ENCODE measurements around the gene DDIT4.
A peak's percentile ranks its signal among the peaks of the same experiment; 100 is the strongest.
"Not testable (repeated sequence)": the region's sequence is repeated elsewhere in the genome, so short reads cannot be mapped to it uniquely, and the experiment has no call there.

The DDIT4 gene

DNA sequence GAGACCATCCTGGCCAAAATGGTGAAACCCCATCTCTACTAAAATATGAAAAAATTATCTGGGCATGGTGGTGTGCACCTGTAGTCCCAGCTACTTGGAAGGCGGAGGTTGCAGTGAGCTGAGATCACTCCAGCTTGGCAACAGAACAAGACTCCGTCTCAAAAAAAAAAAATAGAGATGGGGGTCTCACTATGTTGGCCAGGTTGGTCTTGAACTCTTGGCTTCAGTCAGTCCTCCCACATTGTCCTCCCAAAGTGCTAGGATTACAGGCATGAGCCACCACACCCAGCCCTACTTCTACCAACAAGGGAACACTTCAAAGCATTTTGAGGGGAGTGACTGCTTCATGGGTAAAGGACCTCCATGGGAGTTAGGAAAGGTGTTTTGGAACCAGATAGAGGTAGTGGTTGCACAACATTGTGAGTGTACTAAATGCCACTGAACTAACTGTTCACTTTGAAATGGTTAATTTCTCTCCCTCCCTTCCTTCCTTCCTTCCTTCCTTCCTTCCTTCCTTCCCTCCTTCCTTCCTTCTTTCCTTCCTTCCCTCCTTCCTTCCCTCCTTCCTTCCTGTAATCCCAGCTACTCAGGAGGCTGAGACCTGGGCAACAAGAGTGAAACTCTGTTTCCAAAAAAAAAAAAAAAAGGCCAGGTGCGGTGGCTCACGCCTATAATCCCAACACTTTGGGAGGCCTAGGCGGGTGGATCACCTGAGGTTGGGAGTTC lies 5.1 kb upstream of the DDIT4 start:
- DNase-seq: not testable (repeated sequence)

DNA sequence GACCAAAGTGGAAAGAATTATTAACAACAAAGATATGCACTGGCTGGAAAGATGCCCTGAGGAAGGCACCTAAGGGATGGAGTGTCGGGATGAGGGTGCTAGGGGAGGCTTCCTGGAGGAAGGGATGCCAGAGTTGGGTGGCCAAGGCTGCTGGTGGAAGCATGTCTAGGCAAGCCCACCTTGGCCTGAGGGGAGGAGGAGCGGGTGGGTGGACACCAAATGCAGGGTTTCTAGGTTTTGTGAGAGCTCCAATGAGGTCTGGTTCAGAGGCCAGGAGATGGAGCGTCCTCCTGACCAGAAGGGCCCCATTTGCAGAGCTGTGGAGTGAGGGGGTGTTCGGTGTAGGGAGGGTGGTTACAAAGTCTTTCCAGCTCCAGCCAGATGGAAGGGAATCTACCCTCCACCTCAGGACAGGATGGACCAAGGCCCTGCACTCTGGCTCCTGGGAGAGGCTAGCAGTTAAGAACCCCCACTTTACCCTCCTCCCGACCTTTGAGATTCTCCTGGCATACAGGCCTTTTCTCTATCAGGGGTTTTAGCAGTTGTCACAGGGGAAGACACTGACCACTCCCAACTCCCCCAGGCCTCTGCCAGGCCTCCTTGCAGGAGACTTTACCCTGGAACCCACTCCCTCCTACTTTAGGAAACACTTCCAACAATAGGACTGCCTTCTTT lies 3.0 kb upstream of the DDIT4 start:
- DNase-seq: no peak

DNA sequence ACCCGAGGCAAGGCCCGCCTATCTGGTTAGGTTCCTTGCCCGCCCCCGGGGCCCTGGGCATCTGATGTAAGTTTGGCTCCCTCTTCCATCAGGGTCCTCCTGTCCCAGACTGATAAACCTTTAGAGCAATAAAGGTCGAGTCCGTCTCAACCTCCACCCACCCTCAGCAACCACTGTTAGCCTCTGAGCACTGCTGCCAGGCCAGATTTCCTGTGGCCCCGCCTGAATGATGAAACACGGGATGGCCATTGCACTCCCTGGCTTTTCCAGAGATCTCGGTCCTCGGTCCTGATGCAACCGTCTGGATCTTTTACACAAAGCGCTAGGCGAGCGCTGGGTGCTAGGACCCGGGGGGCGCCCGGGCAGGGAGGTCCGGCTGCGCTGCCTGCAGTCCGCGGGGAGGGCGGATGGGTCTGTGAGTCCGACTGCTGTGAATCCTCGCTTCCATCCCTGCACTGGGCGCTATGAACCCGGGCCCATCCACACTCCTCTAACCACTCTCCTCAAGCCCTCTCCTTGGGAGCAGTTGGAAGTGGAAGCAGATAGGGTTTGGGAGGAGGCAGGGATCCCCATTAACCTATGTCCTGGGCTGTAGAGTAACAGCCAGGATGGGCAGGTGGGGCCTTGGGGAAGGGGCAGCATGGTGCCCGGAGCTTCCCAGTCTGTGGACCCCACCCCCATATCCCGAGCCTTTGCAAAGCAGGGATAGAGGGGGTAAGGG lies 875 bp upstream of the DDIT4 start:
- DNase-seq: peak; percentile 22

DNA sequence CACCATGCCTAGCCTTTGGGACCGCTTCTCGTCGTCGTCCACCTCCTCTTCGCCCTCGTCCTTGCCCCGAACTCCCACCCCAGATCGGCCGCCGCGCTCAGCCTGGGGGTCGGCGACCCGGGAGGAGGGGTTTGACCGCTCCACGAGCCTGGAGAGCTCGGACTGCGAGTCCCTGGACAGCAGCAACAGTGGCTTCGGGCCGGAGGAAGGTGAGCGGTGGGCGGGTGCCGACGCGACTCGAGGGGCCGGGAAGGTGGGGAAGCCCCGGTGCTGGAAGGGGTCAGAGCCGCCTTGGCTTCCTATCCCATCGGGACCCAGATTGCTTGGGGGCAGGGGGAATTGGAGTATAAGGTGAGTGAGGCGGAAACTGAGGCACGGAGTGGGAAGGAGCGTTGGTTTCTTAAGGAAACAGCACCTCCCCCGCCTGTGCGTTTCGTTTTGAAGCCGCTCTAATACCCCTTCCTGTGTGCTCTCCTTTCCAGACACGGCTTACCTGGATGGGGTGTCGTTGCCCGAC lies 547 bp downstream of the DDIT4 start:
- DNase-seq: no peak

DNA sequence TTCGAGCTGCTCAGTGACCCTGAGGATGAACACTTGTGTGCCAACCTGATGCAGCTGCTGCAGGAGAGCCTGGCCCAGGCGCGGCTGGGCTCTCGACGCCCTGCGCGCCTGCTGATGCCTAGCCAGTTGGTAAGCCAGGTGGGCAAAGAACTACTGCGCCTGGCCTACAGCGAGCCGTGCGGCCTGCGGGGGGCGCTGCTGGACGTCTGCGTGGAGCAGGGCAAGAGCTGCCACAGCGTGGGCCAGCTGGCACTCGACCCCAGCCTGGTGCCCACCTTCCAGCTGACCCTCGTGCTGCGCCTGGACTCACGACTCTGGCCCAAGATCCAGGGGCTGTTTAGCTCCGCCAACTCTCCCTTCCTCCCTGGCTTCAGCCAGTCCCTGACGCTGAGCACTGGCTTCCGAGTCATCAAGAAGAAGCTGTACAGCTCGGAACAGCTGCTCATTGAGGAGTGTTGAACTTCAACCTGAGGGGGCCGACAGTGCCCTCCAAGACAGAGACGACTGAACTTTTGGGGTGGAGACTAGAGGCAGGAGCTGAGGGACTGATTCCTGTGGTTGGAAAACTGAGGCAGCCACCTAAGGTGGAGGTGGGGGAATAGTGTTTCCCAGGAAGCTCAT lies 1.1 kb downstream of the DDIT4 start:
- DNase-seq: peak; percentile 54

DNA sequence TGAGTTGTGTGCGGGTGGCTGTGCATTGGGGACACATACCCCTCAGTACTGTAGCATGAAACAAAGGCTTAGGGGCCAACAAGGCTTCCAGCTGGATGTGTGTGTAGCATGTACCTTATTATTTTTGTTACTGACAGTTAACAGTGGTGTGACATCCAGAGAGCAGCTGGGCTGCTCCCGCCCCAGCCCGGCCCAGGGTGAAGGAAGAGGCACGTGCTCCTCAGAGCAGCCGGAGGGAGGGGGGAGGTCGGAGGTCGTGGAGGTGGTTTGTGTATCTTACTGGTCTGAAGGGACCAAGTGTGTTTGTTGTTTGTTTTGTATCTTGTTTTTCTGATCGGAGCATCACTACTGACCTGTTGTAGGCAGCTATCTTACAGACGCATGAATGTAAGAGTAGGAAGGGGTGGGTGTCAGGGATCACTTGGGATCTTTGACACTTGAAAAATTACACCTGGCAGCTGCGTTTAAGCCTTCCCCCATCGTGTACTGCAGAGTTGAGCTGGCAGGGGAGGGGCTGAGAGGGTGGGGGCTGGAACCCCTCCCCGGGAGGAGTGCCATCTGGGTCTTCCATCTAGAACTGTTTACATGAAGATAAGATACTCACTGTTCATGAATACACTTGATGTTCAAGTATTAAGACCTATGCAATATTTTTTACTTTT lies 1.8 kb downstream of the DDIT4 start:
- DNase-seq: no peak

DNA sequence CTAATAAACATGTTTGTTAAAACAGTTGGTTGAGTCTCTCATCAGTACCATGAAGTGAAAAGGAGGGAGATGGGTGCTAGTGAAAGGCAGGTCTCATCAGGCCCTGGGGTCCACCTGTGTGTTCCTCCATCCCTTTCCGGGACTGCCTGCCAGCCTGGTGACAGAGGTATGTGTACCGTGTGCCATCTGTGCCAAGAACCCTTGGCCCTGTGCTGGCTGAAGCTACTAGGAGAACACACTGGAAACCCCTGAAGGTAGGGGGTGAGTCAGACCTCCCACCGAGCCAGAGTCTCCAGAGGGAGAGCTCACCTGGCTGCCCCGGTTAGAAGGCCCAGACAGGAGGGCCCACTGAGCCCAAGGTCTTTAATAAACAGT lies 2.3 kb downstream of the DDIT4 start:
- no peak for DNase-seq

DNA sequence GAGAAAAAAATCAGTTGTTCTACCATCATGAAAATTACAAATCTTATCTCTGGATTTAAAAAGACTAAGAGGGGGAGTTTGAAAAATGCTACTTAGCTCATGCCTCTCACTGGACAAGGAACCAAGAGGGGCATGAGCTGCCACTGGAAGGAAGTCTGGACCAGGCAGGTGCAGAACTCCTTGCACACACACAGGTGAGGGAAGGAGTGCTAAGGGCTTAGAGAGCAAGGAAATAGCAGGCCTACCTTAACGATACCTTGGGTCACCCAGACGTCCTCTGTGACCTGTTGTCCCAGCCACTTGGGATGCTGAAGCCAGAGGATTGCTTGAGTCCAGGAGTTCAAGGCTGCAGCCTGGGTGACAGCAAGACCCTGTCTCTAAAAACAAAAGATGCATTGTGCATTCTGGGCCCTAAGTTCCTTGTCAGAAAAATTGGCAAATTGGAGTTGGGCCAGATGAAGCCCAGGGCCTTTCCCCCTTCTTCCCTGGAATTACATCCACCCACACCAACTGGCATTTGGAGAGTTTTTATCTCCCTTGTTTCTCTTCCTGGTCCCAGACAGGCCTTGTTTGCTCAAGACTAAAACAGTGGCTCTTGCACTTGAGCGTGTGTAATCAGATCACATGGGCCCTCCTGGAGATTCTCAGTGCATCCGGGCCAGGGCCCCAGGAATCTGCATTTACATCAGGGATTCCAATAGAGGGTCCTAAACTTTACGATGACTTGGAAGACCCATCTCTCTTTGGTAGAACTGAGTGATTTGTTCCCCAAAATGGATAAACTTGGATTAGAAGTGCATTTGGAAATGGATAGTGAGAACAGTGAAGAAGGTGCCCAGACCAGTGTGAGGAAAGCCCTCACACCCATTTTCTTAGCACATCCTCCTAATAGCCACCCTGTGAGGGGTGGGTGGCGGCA lies 3.0 kb downstream of the DDIT4 start:
- no peak for DNase-seq

DNA sequence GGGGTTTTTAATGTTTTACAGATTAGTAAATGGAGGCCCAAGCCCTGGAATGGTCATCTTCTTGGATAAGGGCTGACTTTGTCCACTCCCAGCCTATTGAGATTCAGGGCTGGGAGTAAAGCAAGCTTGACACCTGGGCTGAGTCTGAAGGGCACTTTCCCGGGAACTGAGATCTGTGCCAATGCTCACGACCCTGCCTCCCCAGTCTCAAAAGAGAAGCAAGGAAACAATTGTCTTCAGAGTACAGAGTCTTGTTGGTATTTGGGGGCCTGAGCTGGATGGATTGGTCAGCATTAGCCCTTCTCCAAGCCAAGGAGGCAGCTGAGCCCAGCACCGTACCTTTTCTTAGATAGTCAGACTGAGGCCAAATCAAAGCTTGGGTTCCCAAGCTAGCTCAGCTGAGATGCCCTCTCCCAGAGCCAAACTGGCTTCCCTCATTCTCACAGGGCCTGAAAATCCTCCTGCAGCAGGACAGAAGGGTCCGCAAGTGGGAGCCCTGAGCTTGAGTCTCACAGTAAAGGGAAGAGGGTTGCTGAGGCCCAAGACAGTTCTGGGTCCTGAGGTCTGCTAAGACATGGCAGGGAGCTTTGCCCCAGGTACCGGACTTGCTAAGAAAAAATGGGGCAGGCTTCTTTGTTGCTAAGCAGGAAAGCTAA lies 3.7 kb downstream of the DDIT4 start:
- DNase-seq: no peak

DNA sequence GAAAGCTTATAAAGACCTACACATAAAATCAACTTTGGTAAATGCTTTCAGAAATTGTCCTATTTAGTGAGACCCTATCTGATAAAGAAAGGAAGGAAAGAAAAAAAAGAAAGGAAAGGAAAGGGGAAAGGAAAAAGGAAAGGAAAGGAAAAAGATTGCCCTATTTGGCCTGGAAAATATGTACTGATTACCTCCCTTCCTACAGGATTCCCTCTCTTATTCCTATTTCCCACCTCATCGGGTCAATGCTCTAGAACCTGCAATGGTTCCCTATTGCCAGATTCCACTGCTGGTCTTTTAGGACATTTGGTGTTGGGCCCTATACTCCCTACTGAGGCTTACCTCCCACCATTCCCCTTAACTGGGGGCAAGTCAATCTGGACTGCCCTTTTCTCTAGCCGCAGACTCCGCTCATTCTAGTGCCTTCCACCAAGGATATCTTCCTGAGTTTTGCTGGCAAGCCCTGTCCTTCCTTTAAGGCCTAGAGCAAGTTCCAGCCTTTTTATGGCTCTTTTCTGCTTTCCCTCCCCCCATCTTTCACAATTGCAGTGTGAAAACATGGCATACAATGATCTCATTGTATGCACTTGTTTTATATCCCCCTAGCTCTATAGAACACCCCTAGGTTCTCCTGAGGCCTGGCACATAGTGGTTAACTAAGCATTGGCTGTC lies 4.4 kb downstream of the DDIT4 start:
- DNase-seq: no peak

DNA sequence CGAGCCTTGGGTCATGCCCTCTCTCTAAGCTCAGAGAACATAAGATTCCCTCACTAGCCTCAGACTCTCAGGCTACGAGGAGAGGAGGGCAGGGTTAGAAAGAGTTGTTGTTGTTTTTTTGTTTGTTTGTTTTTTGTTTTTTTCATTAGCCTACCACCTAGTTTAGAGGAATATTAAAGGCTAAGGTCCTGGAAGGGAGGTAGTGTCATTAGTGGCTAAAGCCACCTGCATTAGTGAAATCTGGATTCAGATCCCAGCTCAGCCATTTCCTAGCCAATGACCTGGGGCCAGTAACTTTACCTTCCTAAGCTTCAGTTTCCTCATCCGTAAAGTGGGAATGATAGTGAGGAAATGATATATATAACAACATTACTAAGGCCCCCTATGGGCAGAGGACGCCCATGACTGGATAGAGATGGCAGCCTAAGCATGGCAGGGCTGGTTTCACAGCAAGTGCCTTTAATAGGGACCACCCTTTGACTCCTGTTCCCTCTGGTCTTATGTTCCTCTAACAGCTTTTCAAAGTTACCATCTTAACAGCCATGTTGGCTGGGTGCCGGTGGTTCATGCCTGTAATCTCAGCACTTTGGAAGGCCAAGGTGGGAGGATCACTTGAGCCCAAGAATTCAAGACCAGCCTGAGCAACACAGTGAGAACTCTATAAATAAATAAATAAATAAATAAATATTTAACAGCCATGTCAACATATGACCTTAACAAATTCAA lies 5.1 kb downstream of the DDIT4 start:
- DNase-seq: no peak

DNA sequence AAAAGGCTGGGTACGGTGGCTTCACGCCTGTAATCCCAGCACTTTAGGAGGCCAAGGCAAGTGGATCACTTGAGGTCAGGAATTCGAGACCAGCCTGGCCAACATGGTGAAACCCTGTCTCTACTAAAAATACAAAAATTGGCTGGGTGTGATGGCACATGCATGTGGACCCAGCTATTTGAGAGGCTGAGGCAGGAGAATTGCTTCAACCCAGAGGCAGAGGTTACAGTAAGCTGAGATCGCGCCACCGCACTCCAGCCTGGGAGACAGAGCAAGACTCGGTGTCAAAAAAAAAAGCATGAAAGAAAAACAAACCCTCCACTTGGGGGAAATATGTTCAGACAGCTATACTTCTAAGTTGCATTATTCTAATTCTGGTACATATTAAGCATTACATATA lies 5.9 kb downstream of the DDIT4 start:
- not testable (repeated sequence) for DNase-seq

DNA sequence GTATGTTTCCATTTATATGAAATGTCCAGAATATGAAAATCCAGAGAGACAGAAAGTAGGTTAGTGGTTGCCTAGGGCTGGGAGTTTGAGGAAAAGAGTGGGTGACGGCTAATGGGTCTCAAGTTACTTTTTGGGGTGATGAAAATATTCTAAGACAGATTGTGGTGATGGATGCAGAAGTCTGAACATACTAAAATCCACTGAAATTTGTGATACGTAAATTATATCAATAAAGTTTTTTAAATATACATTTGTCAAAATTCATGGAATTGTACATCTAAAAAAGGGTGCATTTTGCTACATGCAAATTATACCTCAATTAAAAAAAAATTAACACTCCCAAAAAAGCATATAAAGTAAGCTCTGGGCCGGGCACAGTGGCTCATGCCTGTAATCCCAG lies 9.4 kb downstream of the DDIT4 start:
- DNase-seq: no peak

DNA sequence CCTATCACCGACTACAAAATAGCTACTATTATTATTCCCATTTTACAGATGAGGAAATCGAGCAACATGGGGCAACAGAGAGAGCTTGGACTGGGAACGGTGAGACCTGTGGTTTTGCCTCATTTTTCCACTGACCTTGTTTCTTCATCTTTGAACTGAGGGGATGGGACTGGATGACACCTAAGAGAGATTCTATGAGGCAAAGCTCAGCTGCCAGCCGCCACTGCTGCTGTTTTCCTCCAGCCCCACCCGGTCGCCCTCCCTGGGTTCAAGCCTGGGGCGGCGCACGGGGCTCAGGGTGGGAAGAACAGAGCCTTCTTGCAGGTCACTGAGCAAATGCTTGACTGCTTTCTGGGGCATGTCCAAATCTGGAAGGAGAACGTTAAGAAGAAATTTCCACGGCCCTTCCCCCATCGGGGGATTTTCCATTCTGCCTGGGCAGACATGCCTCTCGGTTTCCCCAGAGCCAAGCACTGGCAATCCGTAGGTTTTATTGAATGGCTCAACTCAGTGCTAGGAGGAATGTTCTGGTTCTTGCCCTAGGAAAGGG lies 12.3 kb downstream of the DDIT4 start:
- DNase-seq: no peak

DNA sequence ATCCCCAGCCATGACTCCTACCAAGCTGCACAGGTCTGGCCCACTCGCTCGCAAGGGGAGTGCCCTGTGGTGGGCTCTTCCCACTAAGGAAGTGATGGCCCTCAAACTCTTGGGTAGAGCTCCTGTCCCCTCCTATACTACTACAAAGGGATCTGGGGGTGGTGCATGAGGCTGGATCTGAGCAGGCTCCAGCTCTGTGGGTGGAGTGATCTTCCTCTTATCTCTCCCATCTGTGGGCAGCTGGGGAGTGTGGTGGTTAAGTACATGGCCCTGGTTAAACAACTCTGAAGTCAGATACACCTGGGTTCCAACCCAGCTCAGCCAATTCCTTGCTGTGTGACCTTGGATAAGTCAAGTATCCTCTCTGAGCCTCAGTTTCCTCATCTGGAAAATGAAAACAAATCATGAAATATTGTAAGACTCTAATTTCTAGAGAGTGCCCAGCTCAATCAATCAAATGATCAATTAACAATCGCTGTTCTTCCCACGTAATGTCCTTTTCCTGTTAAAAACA lies 17.4 kb downstream of the DDIT4 start:
- DNase-seq: no peak

DNA sequence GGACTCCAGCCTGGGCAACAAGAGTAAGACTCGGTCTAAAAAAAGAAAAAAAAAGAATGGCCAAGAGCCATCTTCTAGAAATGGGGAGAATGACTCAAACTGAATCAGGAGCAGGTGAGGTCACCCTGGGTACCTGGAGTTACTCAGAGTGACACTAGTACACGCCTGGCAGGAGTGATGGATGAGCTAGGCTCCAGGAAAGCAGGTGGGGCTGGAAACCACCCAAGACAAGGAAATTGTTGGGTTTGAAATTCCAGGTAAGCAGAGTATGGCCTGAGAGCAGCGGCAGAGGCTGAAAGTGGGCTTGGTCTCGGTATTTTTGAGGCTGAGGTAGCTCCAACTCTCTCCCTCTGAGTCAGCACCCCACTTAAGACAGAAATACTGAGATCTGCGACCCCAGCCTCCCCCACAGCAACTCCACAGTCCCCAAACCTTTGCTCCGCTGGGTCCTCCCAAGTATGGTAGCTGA lies 18.5 kb downstream of the DDIT4 start:
- no peak for DNase-seq

DNA sequence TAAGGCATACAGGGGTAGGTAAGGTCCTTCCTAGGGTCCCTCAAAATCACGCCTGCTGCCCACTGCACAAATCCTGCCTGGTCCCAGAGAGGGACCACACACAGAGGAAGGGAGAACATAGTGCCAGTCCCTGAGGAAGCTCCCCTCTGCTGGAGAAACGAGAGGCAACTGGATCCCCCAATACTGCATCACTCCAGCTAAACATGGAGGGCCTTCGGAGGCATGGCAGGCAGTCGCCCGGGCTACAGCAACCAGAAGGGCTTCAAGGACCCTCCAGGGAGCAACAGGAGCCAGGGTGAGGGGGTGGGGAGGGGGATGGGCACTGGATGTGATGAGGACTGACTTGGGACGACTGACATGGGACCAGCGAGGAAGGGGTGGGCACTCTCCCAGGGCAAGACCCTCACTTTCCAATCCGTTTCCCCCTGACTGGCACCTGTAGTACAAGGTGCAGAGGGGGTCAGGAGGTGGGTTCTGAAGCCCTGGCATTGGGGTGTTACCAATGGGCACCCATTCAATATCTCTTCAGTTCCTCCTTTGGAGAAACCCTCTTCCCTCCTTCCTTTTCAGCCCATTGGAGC lies 21.7 kb downstream of the DDIT4 start:
- no peak for DNase-seq

DNA sequence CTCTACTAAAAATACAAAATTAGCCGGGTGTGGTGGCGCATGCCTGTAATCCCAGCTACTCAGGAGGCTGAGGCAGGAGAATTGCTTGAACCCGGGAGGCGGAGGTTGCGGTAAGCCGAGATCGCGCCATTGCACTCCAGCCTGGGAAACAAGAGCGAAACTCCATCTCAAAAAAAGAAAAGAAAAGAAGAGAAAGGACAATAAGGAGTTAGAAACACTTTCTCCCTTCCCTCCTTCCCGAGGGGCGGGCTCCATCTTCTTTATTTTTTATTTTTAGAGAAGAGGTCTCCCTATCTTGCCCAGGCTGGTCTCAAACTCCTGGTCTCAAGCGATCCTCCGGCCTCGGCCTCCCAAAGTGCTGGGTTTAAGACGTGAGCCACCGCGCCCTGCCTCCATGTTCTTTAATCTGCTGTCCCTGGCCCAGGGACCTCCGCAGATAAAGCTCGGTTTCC lies 23.1 kb downstream of the DDIT4 start:
- not testable (repeated sequence) for DNase-seq
